HepG2 (cell line): Measurements from ENCODE around the gene PLPPR3. TPM values are rescaled to one million over a fixed set of nuclear protein-coding genes. Genes with fewer than 3 reads are reported as not detected.

Experiments
- CHD2 ChIP-seq: IDR thresholded peaks from 2 replicates; pipeline ENCODE4 v1.6.1; 2011; ENCODE audit warnings: low read depth, low read length, improper control_type of control experiment
- DMAP1 ChIP-seq: IDR thresholded peaks from 2 replicates; pipeline ENCODE4 v1.6.1; 2016
- HOXA3 ChIP-seq: sonication (generic); formaldehyde crosslinking; IDR thresholded peaks from 2 replicates; pipeline ENCODE4 v1.5.0; 2020; ENCODE audit warnings: missing genetic modification reagents
- HOXA9 ChIP-seq: sonication (generic); formaldehyde crosslinking; IDR thresholded peaks from 2 replicates; pipeline ENCODE4 v1.8.1; 2022; ENCODE audit warnings: missing genetic modification reagents, mild to moderate bottlenecking, moderate library complexity, borderline replicate concordance
- POLR2G ChIP-seq: fragments of 200-400 bp; formaldehyde crosslinking; IDR thresholded peaks from 2 replicates; pipeline ENCODE4 v1.6.1; 2018; ENCODE audit warnings: mild to moderate bottlenecking, low read depth, low read length, moderate library complexity
- REL ChIP-seq: sonication (generic); formaldehyde crosslinking; conservative IDR thresholded peaks from 2 replicates; pipeline ENCODE4 v1.8.0; 2022; ENCODE audit warnings: mild to moderate bottlenecking, missing genetic modification reagents, moderate library complexity
- TBP ChIP-seq: sonication (generic); formaldehyde crosslinking; IDR thresholded peaks from 2 replicates; pipeline ENCODE4 v1.5.0; 2020; ENCODE audit warnings: missing genetic modification reagents
- TBX2 ChIP-seq: sonication (generic); formaldehyde crosslinking; IDR thresholded peaks from 2 replicates; pipeline ENCODE4 v1.5.0; 2020; ENCODE audit warnings: missing genetic modification reagents, mild to moderate bottlenecking, borderline replicate concordance
- ZNF878 ChIP-seq: sonication (generic); formaldehyde crosslinking; IDR thresholded peaks from 2 replicates; pipeline ENCODE4 v1.8.1; 2023; ENCODE audit warnings: mild to moderate bottlenecking, missing genetic modification reagents, moderate library complexity
- polyA plus RNA-seq, 8 experiments: library from polyadenylated mRNA; depleted of rRNA in 3 of 8; stranded (reverse) in 7 of 8; unstranded in 1 of 8; fragments of >200 nt; fragmentation: Illumina TruSeq in 4 of 8; extraction: Trizol in 4 of 8; gene quantifications; 2 replicates each; pipeline versions ENCODE4 v1.2.1 to v1.2.3, GENCODE V29; 2011 to 2016; ENCODE audit warnings: low read depth in 4 of 8, missing spikeins in 1 of 8, mixed read lengths in 1 of 8; ENCODE audit not compliant: insufficient read depth in 1 of 8
- total RNA-seq, 5 experiments: library from RNA; depleted of rRNA; stranded (reverse); fragments of >200 nt; fragmentation: Illumina TruSeq; extraction: Trizol; gene quantifications; 2 replicates each; pipeline ENCODE4 v1.2.3, GENCODE V29; 2016; ENCODE audit warnings: low read depth in 1 of 5
- TF ChIP-seq, protein P1 (sequence below): IDR thresholded peaks from 2 replicates; pipeline ENCODE4 v1.6.1; 2012; ENCODE audit warnings: low read length, improper control_type of control experiment
- TF ChIP-seq, protein P2 (sequence below): sonication (generic); formaldehyde crosslinking; IDR thresholded peaks from 2 replicates; pipeline ENCODE4 v1.4.0; 2020; ENCODE audit warnings: missing genetic modification reagents
- TF ChIP-seq, protein P3 (sequence below), 2 experiments: IDR thresholded peaks; 2 replicates each; pipeline ENCODE4 v1.6.1; 2011 to 2012; ENCODE audit warnings: low read length in 2 of 2, borderline replicate concordance in 1 of 2, low read depth in 1 of 2, mild to moderate bottlenecking in 1 of 2, moderate library complexity in 1 of 2
- TF ChIP-seq, protein P4 (sequence below): sonication (generic); formaldehyde crosslinking; IDR thresholded peaks from 2 replicates; pipeline ENCODE4 v1.8.0; 2022; ENCODE audit warnings: low read depth, missing genetic modification reagents
- TF ChIP-seq, protein P5 (sequence below): sonication (generic); IDR thresholded peaks from 2 replicates; pipeline ENCODE4 v1.6.1; 2016; ENCODE audit warnings: low read depth, borderline replicate concordance
- TF ChIP-seq, protein P6 (sequence below): sonication (generic); formaldehyde crosslinking; conservative IDR thresholded peaks from 2 replicates; pipeline ENCODE4 v1.8.0; 2022; ENCODE audit warnings: low read depth, missing genetic modification reagents

The PLPPR3 gene
- total and polyA plus RNA-seq, 2 of the 13 experiments (the other 11 are each of a cell fraction or from before 2014, with no cell fraction given): 0.07 to 0.16 TPM

DNA sequence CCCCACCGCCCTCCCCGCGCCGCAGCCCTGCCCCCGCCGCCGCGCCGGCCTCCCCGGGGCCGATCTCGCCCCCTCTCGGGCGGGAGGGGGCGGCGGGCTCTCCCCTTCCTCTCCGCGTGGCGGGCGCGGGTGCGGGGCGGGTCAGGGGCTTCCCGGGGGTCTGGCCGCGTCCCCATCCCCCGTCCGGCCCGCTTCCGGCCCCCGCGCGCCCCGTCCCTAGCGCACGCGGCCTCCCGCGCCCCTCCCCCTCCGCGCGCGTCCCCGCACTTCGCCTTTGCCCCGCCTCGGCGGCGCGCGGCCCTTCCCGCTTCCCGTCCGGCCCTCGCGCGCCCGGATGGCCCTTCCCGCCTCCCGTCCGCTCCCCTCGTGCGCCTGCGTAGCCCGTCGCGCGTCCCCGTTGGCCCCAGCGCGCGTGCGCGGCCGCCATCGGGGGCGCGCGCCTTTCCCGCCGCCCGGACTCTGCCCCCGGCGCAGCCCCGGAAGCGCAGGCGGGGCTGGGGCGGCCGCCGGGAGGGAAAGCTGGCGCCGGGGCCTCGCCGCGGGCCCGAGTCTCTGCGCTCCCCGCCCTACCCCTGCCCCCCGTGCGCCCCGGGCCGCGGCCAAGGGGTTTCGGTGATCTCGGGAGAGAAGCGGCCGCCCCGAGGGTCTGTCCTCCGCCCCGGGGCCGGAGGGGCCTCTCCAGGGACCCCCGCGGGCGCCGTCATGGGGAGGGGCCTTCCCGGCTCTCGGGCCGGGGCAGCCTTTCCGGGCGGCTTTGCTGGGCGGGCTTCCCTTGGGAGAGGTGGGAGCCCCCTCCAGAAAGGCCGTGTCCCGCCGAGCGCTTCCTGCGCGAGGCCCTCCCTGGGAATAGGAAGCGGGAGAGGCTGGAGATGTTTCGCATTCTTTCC, 24.0 kb downstream of the PLPPR3 start (continued):
- TF ChIP-seq, protein P1, sequence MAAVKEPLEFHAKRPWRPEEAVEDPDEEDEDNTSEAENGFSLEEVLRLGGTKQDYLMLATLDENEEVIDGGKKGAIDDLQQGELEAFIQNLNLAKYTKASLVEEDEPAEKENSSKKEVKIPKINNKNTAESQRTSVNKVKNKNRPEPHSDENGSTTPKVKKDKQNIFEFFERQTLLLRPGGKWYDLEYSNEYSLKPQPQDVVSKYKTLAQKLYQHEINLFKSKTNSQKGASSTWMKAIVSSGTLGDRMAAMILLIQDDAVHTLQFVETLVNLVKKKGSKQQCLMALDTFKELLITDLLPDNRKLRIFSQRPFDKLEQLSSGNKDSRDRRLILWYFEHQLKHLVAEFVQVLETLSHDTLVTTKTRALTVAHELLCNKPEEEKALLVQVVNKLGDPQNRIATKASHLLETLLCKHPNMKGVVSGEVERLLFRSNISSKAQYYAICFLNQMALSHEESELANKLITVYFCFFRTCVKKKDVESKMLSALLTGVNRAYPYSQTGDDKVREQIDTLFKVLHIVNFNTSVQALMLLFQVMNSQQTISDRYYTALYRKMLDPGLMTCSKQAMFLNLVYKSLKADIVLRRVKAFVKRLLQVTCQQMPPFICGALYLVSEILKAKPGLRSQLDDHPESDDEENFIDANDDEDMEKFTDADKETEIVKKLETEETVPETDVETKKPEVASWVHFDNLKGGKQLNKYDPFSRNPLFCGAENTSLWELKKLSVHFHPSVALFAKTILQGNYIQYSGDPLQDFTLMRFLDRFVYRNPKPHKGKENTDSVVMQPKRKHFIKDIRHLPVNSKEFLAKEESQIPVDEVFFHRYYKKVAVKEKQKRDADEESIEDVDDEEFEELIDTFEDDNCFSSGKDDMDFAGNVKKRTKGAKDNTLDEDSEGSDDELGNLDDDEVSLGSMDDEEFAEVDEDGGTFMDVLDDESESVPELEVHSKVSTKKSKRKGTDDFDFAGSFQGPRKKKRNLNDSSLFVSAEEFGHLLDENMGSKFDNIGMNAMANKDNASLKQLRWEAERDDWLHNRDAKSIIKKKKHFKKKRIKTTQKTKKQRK: no peak
- TF ChIP-seq ZNF878 (CRISPR knock-in tag) (0 out of 2 replicates have a peak, but pooled peaks have one; percentile 21), TBX2 (CRISPR knock-in tag) (0 out of 2 replicates have a peak, but pooled peaks have one; percentile 2), DMAP1 (CRISPR knock-in tag) (no peak), HOXA3 (CRISPR knock-in tag) (peak; percentile 35), TBP (CRISPR knock-in tag) (no peak), REL (CRISPR knock-in tag) (0 out of 2 replicates have a peak, but pooled peaks have one; percentile 39), CHD2 (no peak), HOXA9 (CRISPR knock-in tag) (0 out of 2 replicates have a peak, but pooled peaks have one; percentile 54), POLR2G (peak; percentile 22; the same call in 1 of the 2 replicates)
- TF ChIP-seq, protein P2, sequence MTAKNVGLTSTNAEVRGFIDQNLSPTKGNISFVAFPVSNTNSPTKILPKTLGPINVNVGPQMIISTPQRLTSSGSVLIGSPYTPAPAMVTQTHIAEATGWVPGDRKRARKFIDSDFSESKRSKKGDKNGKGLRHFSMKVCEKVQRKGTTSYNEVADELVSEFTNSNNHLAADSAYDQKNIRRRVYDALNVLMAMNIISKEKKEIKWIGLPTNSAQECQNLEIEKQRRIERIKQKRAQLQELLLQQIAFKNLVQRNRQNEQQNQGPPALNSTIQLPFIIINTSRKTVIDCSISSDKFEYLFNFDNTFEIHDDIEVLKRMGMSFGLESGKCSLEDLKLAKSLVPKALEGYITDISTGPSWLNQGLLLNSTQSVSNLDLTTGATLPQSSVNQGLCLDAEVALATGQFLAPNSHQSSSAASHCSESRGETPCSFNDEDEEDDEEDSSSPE (CRISPR knock-in tag): peak; percentile 70
- TF ChIP-seq, protein P3, sequence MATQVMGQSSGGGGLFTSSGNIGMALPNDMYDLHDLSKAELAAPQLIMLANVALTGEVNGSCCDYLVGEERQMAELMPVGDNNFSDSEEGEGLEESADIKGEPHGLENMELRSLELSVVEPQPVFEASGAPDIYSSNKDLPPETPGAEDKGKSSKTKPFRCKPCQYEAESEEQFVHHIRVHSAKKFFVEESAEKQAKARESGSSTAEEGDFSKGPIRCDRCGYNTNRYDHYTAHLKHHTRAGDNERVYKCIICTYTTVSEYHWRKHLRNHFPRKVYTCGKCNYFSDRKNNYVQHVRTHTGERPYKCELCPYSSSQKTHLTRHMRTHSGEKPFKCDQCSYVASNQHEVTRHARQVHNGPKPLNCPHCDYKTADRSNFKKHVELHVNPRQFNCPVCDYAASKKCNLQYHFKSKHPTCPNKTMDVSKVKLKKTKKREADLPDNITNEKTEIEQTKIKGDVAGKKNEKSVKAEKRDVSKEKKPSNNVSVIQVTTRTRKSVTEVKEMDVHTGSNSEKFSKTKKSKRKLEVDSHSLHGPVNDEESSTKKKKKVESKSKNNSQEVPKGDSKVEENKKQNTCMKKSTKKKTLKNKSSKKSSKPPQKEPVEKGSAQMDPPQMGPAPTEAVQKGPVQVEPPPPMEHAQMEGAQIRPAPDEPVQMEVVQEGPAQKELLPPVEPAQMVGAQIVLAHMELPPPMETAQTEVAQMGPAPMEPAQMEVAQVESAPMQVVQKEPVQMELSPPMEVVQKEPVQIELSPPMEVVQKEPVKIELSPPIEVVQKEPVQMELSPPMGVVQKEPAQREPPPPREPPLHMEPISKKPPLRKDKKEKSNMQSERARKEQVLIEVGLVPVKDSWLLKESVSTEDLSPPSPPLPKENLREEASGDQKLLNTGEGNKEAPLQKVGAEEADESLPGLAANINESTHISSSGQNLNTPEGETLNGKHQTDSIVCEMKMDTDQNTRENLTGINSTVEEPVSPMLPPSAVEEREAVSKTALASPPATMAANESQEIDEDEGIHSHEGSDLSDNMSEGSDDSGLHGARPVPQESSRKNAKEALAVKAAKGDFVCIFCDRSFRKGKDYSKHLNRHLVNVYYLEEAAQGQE (IDR thresholded peaks at IDR 0.05; ENCODE audit: borderline replicate concordance in 1 of 2, low read depth in 1 of 2, low read length in 2 of 2): peak in 1 of 2 experiments; percentile 9; a peak in 2 of 4 replicates
- TF ChIP-seq, protein P4, sequence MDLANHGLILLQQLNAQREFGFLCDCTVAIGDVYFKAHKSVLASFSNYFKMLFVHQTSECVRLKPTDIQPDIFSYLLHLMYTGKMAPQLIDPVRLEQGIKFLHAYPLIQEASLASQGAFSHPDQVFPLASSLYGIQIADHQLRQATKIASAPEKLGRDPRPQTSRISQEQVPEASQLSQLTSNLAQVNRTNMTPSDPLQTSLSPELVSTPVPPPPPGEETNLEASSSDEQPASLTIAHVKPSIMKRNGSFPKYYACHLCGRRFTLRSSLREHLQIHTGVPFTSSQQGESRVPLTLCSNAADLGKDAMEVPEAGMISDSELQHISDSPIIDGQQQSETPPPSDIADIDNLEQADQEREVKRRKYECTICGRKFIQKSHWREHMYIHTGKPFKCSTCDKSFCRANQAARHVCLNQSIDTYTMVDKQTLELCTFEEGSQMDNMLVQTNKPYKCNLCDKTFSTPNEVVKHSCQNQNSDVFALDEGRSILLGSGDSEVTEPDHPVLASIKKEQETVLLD: peak; percentile 69; the same call in 1 of the 2 replicates
- TF ChIP-seq, protein P5, sequence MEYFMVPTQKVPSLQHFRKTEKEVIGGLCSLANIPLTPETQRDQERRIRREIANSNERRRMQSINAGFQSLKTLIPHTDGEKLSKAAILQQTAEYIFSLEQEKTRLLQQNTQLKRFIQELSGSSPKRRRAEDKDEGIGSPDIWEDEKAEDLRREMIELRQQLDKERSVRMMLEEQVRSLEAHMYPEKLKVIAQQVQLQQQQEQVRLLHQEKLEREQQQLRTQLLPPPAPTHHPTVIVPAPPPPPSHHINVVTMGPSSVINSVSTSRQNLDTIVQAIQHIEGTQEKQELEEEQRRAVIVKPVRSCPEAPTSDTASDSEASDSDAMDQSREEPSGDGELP: no peak
- TF ChIP-seq, protein P6, sequence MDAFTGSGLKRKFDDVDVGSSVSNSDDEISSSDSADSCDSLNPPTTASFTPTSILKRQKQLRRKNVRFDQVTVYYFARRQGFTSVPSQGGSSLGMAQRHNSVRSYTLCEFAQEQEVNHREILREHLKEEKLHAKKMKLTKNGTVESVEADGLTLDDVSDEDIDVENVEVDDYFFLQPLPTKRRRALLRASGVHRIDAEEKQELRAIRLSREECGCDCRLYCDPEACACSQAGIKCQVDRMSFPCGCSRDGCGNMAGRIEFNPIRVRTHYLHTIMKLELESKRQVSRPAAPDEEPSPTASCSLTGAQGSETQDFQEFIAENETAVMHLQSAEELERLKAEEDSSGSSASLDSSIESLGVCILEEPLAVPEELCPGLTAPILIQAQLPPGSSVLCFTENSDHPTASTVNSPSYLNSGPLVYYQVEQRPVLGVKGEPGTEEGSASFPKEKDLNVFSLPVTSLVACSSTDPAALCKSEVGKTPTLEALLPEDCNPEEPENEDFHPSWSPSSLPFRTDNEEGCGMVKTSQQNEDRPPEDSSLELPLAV (CRISPR knock-in tag): no peak
